ENCODE data around the gene ATP9B.

The ATP9B gene

GRCh38 chr18:79329786-79330185 is 260.6 kb downstream of the ATP9B start:
- no peak for DNase-seq (ENCODE audit: low spot score)

DNA sequence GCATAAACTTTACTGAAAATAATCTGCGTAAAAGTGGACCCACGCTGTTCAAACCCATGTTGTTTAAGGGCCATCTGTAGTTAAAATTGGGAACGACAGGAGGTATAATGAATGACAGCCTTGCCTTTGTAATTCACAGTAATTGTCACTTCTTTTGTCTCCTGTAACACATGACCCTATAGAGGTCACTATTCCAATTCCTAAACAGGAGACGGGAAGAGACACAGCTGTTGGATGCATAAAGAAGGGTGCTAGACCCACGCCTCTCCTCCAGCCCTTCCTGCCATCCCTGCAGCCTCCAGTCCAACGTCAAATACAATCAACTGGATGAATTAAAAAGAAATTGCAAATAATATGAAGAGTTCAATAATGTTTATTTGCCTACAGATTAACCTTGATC is 263.5 kb downstream of the ATP9B start:
- DNase-seq (ENCODE audit: low spot score) = no peak

- no peak for DNase-seq (ENCODE audit: low spot score)
Measured at GRCh38 chr18:79333046-79333445, 263.9 kb downstream of the ATP9B start.

- DNase-seq (ENCODE audit: low spot score) = no peak
Measured at GRCh38 chr18:79334496-79335233, 265.5 kb downstream of the ATP9B start.

GRCh38 chr18:79335833-79336360 is 266.7 kb downstream of the ATP9B start:
- no peak for DNase-seq (ENCODE audit: low spot score)

DNA sequence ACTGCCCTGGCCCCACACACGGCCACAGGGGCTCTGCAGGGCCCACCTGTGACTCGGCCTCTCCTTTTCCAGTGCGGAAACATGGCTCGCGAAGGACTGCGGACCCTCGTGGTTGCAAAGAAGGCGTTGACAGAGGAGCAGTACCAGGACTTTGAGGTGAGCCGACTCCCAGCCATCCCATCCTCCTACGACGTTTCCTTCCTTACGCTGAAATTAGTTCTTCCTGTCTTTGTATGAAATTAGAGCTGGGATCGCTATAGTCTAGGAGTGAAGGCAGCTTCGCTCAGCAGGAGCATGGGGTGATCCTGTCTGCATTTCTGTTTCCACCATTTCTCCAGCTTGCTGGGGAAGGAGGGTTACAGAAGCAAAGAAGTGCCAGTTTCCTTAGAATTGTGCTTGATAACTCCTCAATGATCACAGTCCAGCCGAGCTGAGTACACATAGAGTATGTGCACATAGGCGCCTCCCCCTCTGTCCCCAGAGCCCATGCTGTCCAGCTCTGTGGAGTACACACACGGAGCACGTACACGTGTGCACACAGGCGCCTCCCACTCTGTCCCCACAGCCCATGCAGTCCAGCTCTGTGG is 267.5 kb downstream of the ATP9B start:
- no peak for DNase-seq (ENCODE audit: low spot score)

- no peak for DNase-seq (ENCODE audit: low spot score)
Measured at GRCh38 chr18:79337184-79337583, 268.0 kb downstream of the ATP9B start.

GRCh38 chr18:79337620-79338019 is 268.4 kb downstream of the ATP9B start:
- no peak for DNase-seq (ENCODE audit: low spot score)

GRCh38 chr18:79339094-79339908 is 270.1 kb downstream of the ATP9B start:
- DNase-seq (ENCODE audit: low spot score) = no peak

- DNase-seq (ENCODE audit: low spot score) = no peak
Measured at GRCh38 chr18:79343567-79344207, 274.5 kb downstream of the ATP9B start.

DNA sequence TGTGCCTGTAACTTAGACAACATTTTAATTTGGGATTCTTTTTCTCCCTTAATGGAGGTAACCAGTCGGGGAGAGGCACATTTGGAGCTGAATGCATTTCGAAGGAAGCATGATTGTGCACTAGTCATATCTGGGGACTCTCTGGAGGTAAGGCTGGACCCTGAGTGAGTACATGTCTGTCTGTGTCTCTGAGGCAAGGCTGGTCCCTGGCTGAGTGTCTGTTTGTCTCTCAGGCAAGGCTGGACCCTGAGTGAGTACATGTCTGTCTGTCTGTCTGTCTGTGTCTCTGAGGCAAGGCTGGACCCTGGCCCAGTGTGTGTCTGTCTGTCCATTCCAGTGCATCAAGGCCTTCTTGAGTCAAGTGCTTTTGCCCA is 275.0 kb downstream of the ATP9B start:
- no peak for DNase-seq (ENCODE audit: low spot score)

- no peak for DNase-seq (ENCODE audit: low spot score)
Measured at GRCh38 chr18:79345366-79345765, 276.2 kb downstream of the ATP9B start.

DNA sequence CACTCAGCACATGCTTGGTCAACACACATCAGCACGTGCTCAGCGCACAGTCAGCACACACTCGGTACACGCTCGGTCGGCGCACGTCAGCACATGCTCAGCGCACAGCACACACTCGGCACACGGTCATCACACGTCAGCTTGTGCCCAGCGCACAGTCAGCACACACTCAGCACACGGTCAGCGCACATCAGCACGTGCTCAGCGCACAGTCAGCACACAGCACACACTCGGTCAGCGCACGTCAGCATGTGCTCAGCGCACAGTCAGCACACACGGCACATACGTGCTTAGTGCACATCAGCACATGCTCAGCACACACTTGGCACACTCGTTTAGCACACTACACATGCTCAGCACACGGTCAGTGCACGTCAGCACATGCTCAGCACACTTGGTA is 276.8 kb downstream of the ATP9B start:
- DNase-seq (ENCODE audit: low spot score) = no peak

- DNase-seq (ENCODE audit: low spot score) = no peak
Measured at GRCh38 chr18:79348066-79348465, 278.9 kb downstream of the ATP9B start.

- no peak for DNase-seq (ENCODE audit: low spot score)
Measured at GRCh38 chr18:79352432-79352831, 283.2 kb downstream of the ATP9B start.

DNA sequence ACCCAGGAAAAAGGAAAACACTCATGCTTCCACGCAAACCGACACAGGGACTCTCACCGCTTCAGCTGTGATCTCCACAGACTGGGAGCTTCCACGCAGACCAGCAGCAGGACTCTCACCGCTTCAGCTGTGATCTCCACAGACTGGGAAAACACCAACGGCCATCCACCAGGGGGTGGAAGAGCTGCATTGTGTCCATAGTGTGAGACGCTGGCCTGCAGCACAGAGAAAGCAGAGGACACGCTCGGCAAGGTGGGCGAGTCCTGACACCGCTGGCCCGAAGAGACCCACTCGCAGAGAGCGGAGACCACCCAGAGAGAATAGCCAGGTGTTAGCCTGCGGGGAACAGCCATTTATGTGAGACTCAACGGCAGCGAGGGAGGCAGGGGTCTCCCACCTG is 284.1 kb downstream of the ATP9B start:
- no peak for DNase-seq (ENCODE audit: low spot score)

DNA sequence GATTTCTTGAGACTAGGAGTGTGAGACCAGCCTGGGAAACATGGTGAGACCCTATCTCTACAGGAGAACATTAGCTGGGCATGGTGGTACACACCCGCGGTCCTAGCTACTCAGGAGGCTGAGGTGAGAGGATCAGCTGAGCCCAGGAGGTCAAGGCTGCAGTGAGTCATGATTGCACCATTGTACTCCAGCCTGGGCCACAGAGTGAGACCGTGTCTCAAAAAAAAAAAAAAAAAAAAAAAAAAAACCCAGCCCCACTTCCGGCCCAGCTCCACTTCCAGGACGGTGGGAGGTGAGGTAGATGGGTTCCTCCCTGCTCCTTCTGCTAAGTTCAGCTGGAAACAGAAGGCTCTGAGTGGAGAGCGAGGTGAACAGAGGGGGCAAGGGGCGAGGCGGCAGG is 285.2 kb downstream of the ATP9B start:
- no peak for DNase-seq (ENCODE audit: low spot score)

- no peak for DNase-seq (ENCODE audit: low spot score)
Measured at GRCh38 chr18:79355433-79356335, 286.5 kb downstream of the ATP9B start.

GRCh38 chr18:79356435-79356834 is 287.2 kb downstream of the ATP9B start:
- DNase-seq (ENCODE audit: low spot score) = no peak

- DNase-seq (ENCODE audit: low spot score) = no peak
Measured at GRCh38 chr18:79360933-79361332, 291.7 kb downstream of the ATP9B start.

- no peak for DNase-seq (ENCODE audit: low spot score)
Measured at GRCh38 chr18:79361766-79362522, 292.8 kb downstream of the ATP9B start.

Data from CD4-positive, alpha-beta T cell treated with Interleukin-2 at 100 ng/mL for 4 hours (primary cell).